ENCODE measurements around the gene SEZ6L. TPM values are rescaled to one million over a fixed set of nuclear protein-coding genes. Genes with fewer than 3 reads are reported as not detected.

The SEZ6L gene
- total RNA-seq, 1 experiment from 2014 or later: not detected

DNA sequence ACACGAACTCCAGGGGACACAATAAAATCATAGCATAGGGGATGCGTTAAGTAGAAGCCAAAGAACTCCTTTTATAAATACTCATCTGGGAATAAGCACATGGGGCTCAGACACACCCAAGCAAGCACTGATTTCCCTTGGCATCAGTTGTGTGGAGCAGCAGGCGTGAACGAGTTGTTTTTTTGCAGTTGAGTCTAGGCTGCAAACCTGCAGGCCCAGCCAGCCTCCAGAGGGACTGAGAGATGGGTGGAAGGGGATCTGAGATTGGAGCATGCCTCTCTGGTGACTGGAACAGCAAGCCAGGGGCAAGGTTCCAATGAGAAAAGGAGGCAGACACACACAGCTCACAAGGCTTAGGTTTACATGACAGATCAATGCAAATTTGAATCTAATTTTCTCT is 27.4 kb upstream of the SEZ6L start:
- POLR2A ChIA-PET: no interaction called here
- no peak overlapping the region for H3K9ac ChIP-seq (ENCODE audit: low read length)
- H4K20me1 ChIP-seq (ENCODE audit: insufficient read depth): no peaks in the 10 kb centered on the region; the same call in 1 of the 2 replicates
- no peak overlapping the region for H2AFZ ChIP-seq (ENCODE audit: low read depth, low read length, poor library complexity, severe bottlenecking)
- no peaks in the 10 kb centered on the region for H3K9me2 ChIP-seq (ENCODE audit: insufficient read depth)
- RAD21 ChIA-PET (ENCODE audit: low non-redundant PET in 1 of 2, low total read pairs in 2 of 2, uncharacterized antibody in 2 of 2, unreplicated experiment in 2 of 2): no interaction called here
- H3K36me3 ChIP-seq (ENCODE audit: control insufficient read depth in 1 of 2, insufficient read depth in 2 of 2, low read length in 2 of 2): no peaks in the 10 kb centered on the region
- DNase-seq (ENCODE audit: low read depth, low spot score): no peak
- intact Hi-C loops (cut with micrococcal nuclease): no loop called here
- TF ChIP-seq CEBPB (IDR thresholded peaks at IDR 0.05; ENCODE audit: low read depth) (no peak), TCF7L2 (IDR thresholded peaks at IDR 0.05; ENCODE audit: borderline replicate concordance, extremely low read depth, insufficient read depth, insufficient read length) (no peak), ELF1 (IDR thresholded peaks at IDR 0.05; ENCODE audit: borderline replicate concordance, low read depth) (no peak), CBX3 (IDR thresholded peaks at IDR 0.05; ENCODE audit: low read depth) (no peak), POLR2A (IDR thresholded peaks at IDR 0.05; ENCODE audit: borderline replicate concordance, extremely low read depth, insufficient read depth, insufficient read length) (no peak), CTCF (IDR thresholded peaks at IDR 0.05 in 2 of 3, conservative IDR thresholded peaks at IDR 0.05 in 1 of 3; ENCODE audit: borderline replicate concordance in 1 of 3, insufficient read depth in 1 of 3, low read depth in 2 of 3, low read length in 2 of 3) (no peak), ZFX (IDR thresholded peaks at IDR 0.05) (no peak), SIN3A (IDR thresholded peaks at IDR 0.05; ENCODE audit: low read depth) (no peak), RAD21 (IDR thresholded peaks at IDR 0.05; ENCODE audit: low read depth) (no peak), EGR1 (IDR thresholded peaks at IDR 0.05; ENCODE audit: low read depth) (no peak), YY1 (IDR thresholded peaks at IDR 0.05; ENCODE audit: extremely low read depth, insufficient replicate concordance, low read depth, low read length) (no peak), EZH2phosphoT487 (IDR thresholded peaks at IDR 0.05; ENCODE audit: borderline replicate concordance) (no peak), SP1 (IDR thresholded peaks at IDR 0.05; ENCODE audit: low read depth) (no peak)
- TF ChIP-seq, protein P1, sequence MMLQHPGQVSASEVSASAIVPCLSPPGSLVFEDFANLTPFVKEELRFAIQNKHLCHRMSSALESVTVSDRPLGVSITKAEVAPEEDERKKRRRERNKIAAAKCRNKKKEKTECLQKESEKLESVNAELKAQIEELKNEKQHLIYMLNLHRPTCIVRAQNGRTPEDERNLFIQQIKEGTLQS (IDR thresholded peaks at IDR 0.05): no peak
- no peak overlapping the region for H3K4me2 ChIP-seq (ENCODE audit: low read length)
- no peaks in the 10 kb centered on the region for H3K4me1 ChIP-seq (ENCODE audit: control insufficient read depth in 1 of 2, insufficient read depth in 2 of 2, low read length in 2 of 2)
- no peak overlapping the region for H3K4me3 ChIP-seq (replicated peaks in 1 of 2; ENCODE audit: low read depth in 1 of 2, low read length in 2 of 2)
- H3K9me3 ChIP-seq (ENCODE audit: control insufficient read depth in 1 of 2, insufficient read depth in 1 of 2, low read depth in 1 of 2, low read length in 2 of 2): no peaks in the 10 kb centered on the region
- H3K27ac ChIP-seq (ENCODE audit: low read depth, low read length): no peak overlapping the region
- H3K27me3 ChIP-seq (ENCODE audit: insufficient read depth, low read length): peaks cover 62% of the 10 kb centered on the region
- ATAC-seq: no peak
- no TSS peak for BruUV-seq (replicated peaks)
- CTCF ChIA-PET: no interaction called here
- no peaks in the 10 kb centered on the region for H3K79me2 ChIP-seq (ENCODE audit: insufficient read depth, low read length)

All from HCT116 (cell line).